Right lobe of liver (tissue), 6 donors: ENCODE data around the gene ACER1. TPM values are rescaled to one million over a fixed set of nuclear protein-coding genes. Genes with fewer than 3 reads are reported as not detected.
"Not testable (repeated sequence)": the region's sequence is repeated elsewhere in the genome, so short reads cannot be mapped to it uniquely, and the experiment has no call there.

Experiments
- ATAC-seq, 4 donors: fragments of 200-7000 bp; cut with Tn5 transposase; one replicate each; pipeline ENCODE4 v1.9.1; 2020; ENCODE audit warnings: mild to moderate bottlenecking in 4 of 4, moderate library complexity in 4 of 4
- DNase-seq, 3 donors: peaks; one replicate each; pipeline ENCODE4 v3.0.0-alpha.2; 2020
- H3K27ac ChIP-seq, 3 donors: fragments of 200-600 bp; one replicate each; pipeline ENCODE4 v1.8.0; 2022
- H3K27me3 ChIP-seq, 2 donors: fragments of 200-600 bp; one replicate each; pipeline ENCODE4 v1.8.0; 2022
- H3K36me3 ChIP-seq, 4 donors: fragments of 200-600 bp; sonication (generic) in 1 of 4; one replicate each; pipeline versions ENCODE4 v1.5.1 to v1.8.0; 2017 to 2022; ENCODE audit warnings: control low read depth in 1 of 4
- H3K4me1 ChIP-seq, 4 donors: fragments of 200-600 bp; sonication (generic) in 1 of 4; one replicate each; pipeline versions ENCODE4 v1.5.1 to v1.8.0; 2017 to 2022; ENCODE audit warnings: control low read depth in 1 of 4
- H3K4me3 ChIP-seq, 3 donors: fragments of 200-600 bp; one replicate each; pipeline ENCODE4 v1.8.0; 2022
- H3K9me3 ChIP-seq, 4 donors: fragments of 200-600 bp; sonication (generic) in 1 of 4; one replicate each; pipeline versions ENCODE4 v1.5.1 to v1.8.0; 2017 to 2022; ENCODE audit warnings: control low read depth in 1 of 4
- CTCF ChIP-seq, 4 donors: fragments of 200-600 bp in 3 of 4; fragments of 450-650 bp in 1 of 4; IDR thresholded peaks; one replicate each; pipeline versions ENCODE4 v1.5.1 to v1.8.0; 2016 to 2022; ENCODE audit warnings: antibody characterized with exemption in 4 of 4, mild to moderate bottlenecking in 2 of 4
- POLR2A ChIP-seq: fragments of 450-650 bp; IDR thresholded peaks from one replicate; pipeline ENCODE4 v1.6.1; 2017; ENCODE audit warnings: antibody characterized with exemption, mild to moderate bottlenecking
- WGBS: methylation state at CpG from one replicate; pipeline ENCODE4 v1.1.6; 2018; ENCODE audit warnings: low coverage, low lambda C conversion rate; ENCODE audit not compliant: insufficient coverage; ENCODE audit errors: missing lambda C conversion rate; 5-methylcytosine and 5-hydroxymethylcytosine counted together
- intact Hi-C, 2 donors: fragments of 100-400 bp; cut with DNase I; formaldehyde crosslinking; loops; one replicate each; pipeline versions ENCODE4 v1.11.2 to v1.14.1; 2022
- total RNA-seq, 6 experiments: library from RNA; depleted of rRNA in 2 of 6; stranded (reverse); fragments of >200 nt in 2 of 6; fragmentation: NEBNext Ultra II Directional in 3 of 6; extraction: Animal tissue kit (Norgen Biotek cat#: 25700) in 3 of 6; gene quantifications; one replicate each; pipeline versions ENCODE4 v1.1.0 to v1.2.4, GENCODE V29; 2016 to 2023
- donor health status: DM: no; HTN: yes; CAD: no.
- donor health status: DM: no; HTN: no; CAD: no.
- donor health status: DM: no; HTN: no; CAD: no.
- donor health status: DM: no; HTN: yes; CAD: no.
- donor health status: DM: no; HTN: yes; CAD: no.

Gene ACER1
- total RNA-seq, 6 experiments from 2014 or later: 0.48 TPM; not detected in 5

DNA sequence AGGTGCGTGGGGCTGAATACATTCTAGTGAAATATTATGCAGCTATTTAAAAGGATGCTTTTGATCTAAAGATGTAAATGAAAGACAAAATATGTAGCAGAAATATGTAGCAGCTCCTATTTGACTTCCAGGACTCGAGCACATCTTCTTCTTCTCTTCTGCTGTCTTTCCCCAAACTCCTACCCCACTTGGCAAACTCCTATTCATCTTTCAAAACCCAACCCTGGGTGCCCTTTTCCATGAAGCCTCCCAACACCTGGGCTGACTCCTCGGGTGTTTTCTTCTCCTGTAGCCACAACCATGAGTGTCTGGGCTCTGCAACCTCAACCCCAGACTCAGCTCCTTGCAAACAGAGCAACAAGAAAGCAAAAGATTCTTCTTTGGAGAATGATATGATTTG lies 11.1 kb downstream of the ACER1 start:
- TF ChIP-seq CTCF (IDR thresholded peaks at IDR 0.05) (no peak), POLR2A (no peak)
- Histone ChIP-seq H3K4me3 (no peak overlapping the region), H3K27me3 (no peaks in the 10 kb centered on the region), H3K27ac (no peak overlapping the region), H3K36me3 (no peaks in the 10 kb centered on the region), H3K9me3 (no peaks in the 10 kb centered on the region), H3K4me1 (no peaks in the 10 kb centered on the region)
- 49% methylated on average over 3 of the region's 3 CpGs for WGBS
- DNase-seq (no peak), ATAC-seq (no peak)
- intact Hi-C loops: no loop called here

- Histone ChIP-seq H3K36me3 (no peaks in the 10 kb centered on the region), H3K27ac (no peak overlapping the region), H3K9me3 (no peaks in the 10 kb centered on the region), H3K27me3 (no peaks in the 10 kb centered on the region), H3K4me1 (no peaks in the 10 kb centered on the region), H3K4me3 (no peak overlapping the region)
- no peak for ATAC-seq
- no peak for TF ChIP-seq POLR2A
- no peak for TF ChIP-seq CTCF (IDR thresholded peaks at IDR 0.05)
- DNase-seq: no peak
- 16% methylated on average over 4 of the region's 4 CpGs for WGBS
- intact Hi-C loops: no loop called here
Observed at GRCh38 chr19:6319376-6319775, 14.0 kb downstream of the ACER1 start.

- Histone ChIP-seq H3K9me3 (no peaks in the 10 kb centered on the region), H3K36me3 (no peaks in the 10 kb centered on the region), H3K27ac (no peak overlapping the region), H3K4me1 (no peaks in the 10 kb centered on the region), H3K27me3 (no peaks in the 10 kb centered on the region), H3K4me3 (no peak overlapping the region)
- TF ChIP-seq CTCF (IDR thresholded peaks at IDR 0.05): no peak
- TF ChIP-seq POLR2A: no peak
- intact Hi-C loops: no loop called here
- 64% methylated on average over 4 of the region's 5 CpGs for WGBS
- no peak for DNase-seq
- no peak for ATAC-seq
Observed at GRCh38 chr19:6318772-6319171, 14.6 kb downstream of the ACER1 start.

GRCh38 chr19:6315646-6316045 lies 17.8 kb downstream of the ACER1 start:
- H3K27ac ChIP-seq, intact Hi-C loops, H3K36me3 ChIP-seq, H3K9me3 ChIP-seq, ATAC-seq, H3K4me1 ChIP-seq, DNase-seq, H3K27me3 ChIP-seq, H3K4me3 ChIP-seq: not testable (repeated sequence)
- 74% methylated on average over 4 of the region's 5 CpGs for WGBS

- DNase-seq: no peak
- no peak for ATAC-seq
- WGBS: 45% methylated on average over 4 of the region's 5 CpGs
Observed at GRCh38 chr19:6313398-6313969, 19.9 kb downstream of the ACER1 start.

More at GRCh38 chr19:6313398-6313969, 19.9 kb downstream of the ACER1 start:
- intact Hi-C loops: no loop called here
- Histone ChIP-seq H3K4me3 (no peak overlapping the region), H3K9me3 (no peaks in the 10 kb centered on the region), H3K27ac (no peak overlapping the region), H3K36me3 (no peaks in the 10 kb centered on the region), H3K27me3 (no peaks in the 10 kb centered on the region), H3K4me1 (no peaks in the 10 kb centered on the region)
- TF ChIP-seq POLR2A (no peak), CTCF (IDR thresholded peaks at IDR 0.05) (no peak)
